ENCODE results near the gene BRINP3. TPM values are rescaled to one million over a fixed set of nuclear protein-coding genes. Genes with fewer than 3 reads are reported as not detected.

Gene BRINP3
- total and polyA plus RNA-seq, 2 donors (not counting 3 experiments of a cell fraction or from before 2014, with no cell fraction given) = not detected

- no peak overlapping the region for H3K4me3 ChIP-seq (replicated peaks in 1 of 3; ENCODE audit: insufficient read depth in 1 of 3, low read depth in 1 of 3, low read length in 3 of 3)
- TF ChIP-seq FOS (IDR thresholded peaks at IDR 0.05; ENCODE audit: borderline replicate concordance, insufficient read depth, low read length) = no peak
- H3K27me3 ChIP-seq (ENCODE audit: control insufficient read depth in 2 of 2, insufficient read depth in 2 of 2, low read length in 2 of 2) = no peaks in the 10 kb centered on the region
- CTCF ChIA-PET = interaction anchor here (1.2 kb wide), 1 partner anchor 18 kb away, joined by 3 read pairs; no protein-coding TSS in a partner anchor
- H3K27ac ChIP-seq (ENCODE audit: insufficient read depth, low read depth, low read length) = no peak overlapping the region
- intact Hi-C loops (cut with micrococcal nuclease) = no loop called here
- no peaks in the 10 kb centered on the region for H3K36me3 ChIP-seq (ENCODE audit: control insufficient read depth in 2 of 2, extremely low read depth in 1 of 2, insufficient read depth in 2 of 2, low read length in 2 of 2)
- H3K79me2 ChIP-seq (ENCODE audit: control insufficient read depth, insufficient read depth, low read length) = no peaks in the 10 kb centered on the region
- no peaks in the 10 kb centered on the region for H3K4me1 ChIP-seq (ENCODE audit: control insufficient read depth, extremely low read depth, insufficient read depth, low read length)
- no peak overlapping the region for H3K9ac ChIP-seq (replicated peaks; ENCODE audit: extremely low read depth, insufficient read depth, low read length)
- dilution Hi-C loops (cut with MboI; ENCODE audit: extremely low pct_ligation_motif_present, low sequenced_read_pairs) = no loop called here
- POLR2A ChIA-PET = no interaction called here
- no peaks in the 10 kb centered on the region for H3K9me3 ChIP-seq (replicated peaks; ENCODE audit: control insufficient read depth, insufficient read depth, low read length)
- H3K4me2 ChIP-seq (ENCODE audit: insufficient read depth, low read length) = no peak overlapping the region
- BruUV-seq (replicated peaks) = no TSS peak
- DNase-seq (ENCODE audit: low read depth, low spot score) (no peak), FAIRE-seq (no peak)
- no peaks in the 10 kb centered on the region for H4K20me1 ChIP-seq (replicated peaks; ENCODE audit: control insufficient read depth, extremely low read depth, insufficient read depth, low read length)
- no peak overlapping the region for H2AFZ ChIP-seq (ENCODE audit: low read depth, low read length)
- no peaks in the 10 kb centered on the region for H3K9me1 ChIP-seq (replicated peaks; ENCODE audit: control insufficient read depth, extremely low read depth, insufficient read depth, low read length)
Measured at GRCh38 chr1:190429141-190429540, 48.5 kb downstream of the BRINP3 start.

GRCh38 chr1:190416239-190416638, 61.4 kb downstream of the BRINP3 start:
- DNase-seq (ENCODE audit: low read depth, low spot score) = no peak
- H3K9ac ChIP-seq (replicated peaks; ENCODE audit: extremely low read depth, insufficient read depth, low read length) = no peak overlapping the region
- no peak overlapping the region for H2AFZ ChIP-seq (ENCODE audit: low read depth, low read length)
- no peaks in the 10 kb centered on the region for H3K36me3 ChIP-seq (ENCODE audit: control insufficient read depth in 2 of 2, extremely low read depth in 1 of 2, insufficient read depth in 2 of 2, low read length in 2 of 2)
- no peaks in the 10 kb centered on the region for H4K20me1 ChIP-seq (replicated peaks; ENCODE audit: control insufficient read depth, extremely low read depth, insufficient read depth, low read length)
- no peak overlapping the region for H3K4me3 ChIP-seq (replicated peaks in 1 of 3; ENCODE audit: insufficient read depth in 1 of 3, low read depth in 1 of 3, low read length in 3 of 3)
- no TSS peak for BruUV-seq (replicated peaks)
- H3K27me3 ChIP-seq (ENCODE audit: control insufficient read depth in 2 of 2, insufficient read depth in 2 of 2, low read length in 2 of 2) = no peaks in the 10 kb centered on the region
- no peak overlapping the region for H3K4me2 ChIP-seq (ENCODE audit: insufficient read depth, low read length)
- ChIA-PET CTCF (no interaction called here), POLR2A (interaction anchor here (0.5 kb wide), 1 partner anchor 575 kb away, joined by 4 read pairs; no protein-coding TSS in a partner anchor)
- no peak overlapping the region for H3K27ac ChIP-seq (ENCODE audit: insufficient read depth, low read depth, low read length)
- no peaks in the 10 kb centered on the region for H3K4me1 ChIP-seq (ENCODE audit: control insufficient read depth, extremely low read depth, insufficient read depth, low read length)
- H3K9me3 ChIP-seq (replicated peaks; ENCODE audit: control insufficient read depth, insufficient read depth, low read length) = no peaks in the 10 kb centered on the region
- FAIRE-seq = no peak
- dilution Hi-C loops (cut with MboI; ENCODE audit: extremely low pct_ligation_motif_present, low sequenced_read_pairs) (no loop called here), intact Hi-C loops (cut with micrococcal nuclease) (no loop called here)
- no peaks in the 10 kb centered on the region for H3K9me1 ChIP-seq (replicated peaks; ENCODE audit: control insufficient read depth, extremely low read depth, insufficient read depth, low read length)
- H3K79me2 ChIP-seq (ENCODE audit: control insufficient read depth, insufficient read depth, low read length) = no peaks in the 10 kb centered on the region
- no peak for TF ChIP-seq MAX (IDR thresholded peaks at IDR 0.05; ENCODE audit: insufficient read depth, insufficient read length)
- TF ChIP-seq JUN (IDR thresholded peaks at IDR 0.05; ENCODE audit: borderline replicate concordance, insufficient read depth, insufficient read length, low read depth) = no peak
- no peak for TF ChIP-seq POLR2A (IDR thresholded peaks at IDR 0.05; ENCODE audit: low read depth, low read length)
- TF ChIP-seq CTCF (IDR thresholded peaks at IDR 0.05; ENCODE audit: extremely low read depth in 1 of 2, insufficient read depth in 1 of 2, low read depth in 1 of 2, low read length in 2 of 2) = no peak
- no peak for TF ChIP-seq POLR2AphosphoS5 (IDR thresholded peaks at IDR 0.05; ENCODE audit: insufficient read depth, low read depth, low read length)
- TF ChIP-seq MYC (IDR thresholded peaks at IDR 0.05; ENCODE audit: low read depth, low read length) = no peak
- TF ChIP-seq EZH2 (IDR thresholded peaks at IDR 0.05; ENCODE audit: borderline replicate concordance, low read depth, low read length, severe bottlenecking) = no peak
- TF ChIP-seq FOS (IDR thresholded peaks at IDR 0.05; ENCODE audit: borderline replicate concordance, insufficient read depth, low read length) = no peak
- no peak for TF ChIP-seq GATA2 (IDR thresholded peaks at IDR 0.05; ENCODE audit: insufficient read depth, insufficient read length, low read depth, low read length)

Data from endothelial cell of umbilical vein (primary cell).